Measurements from ENCODE around the gene SORCS1.

GRCh38 chr10:107056182-107056581 is 108.3 kb downstream of the SORCS1 start:
- TF ChIP-seq, protein P1, sequence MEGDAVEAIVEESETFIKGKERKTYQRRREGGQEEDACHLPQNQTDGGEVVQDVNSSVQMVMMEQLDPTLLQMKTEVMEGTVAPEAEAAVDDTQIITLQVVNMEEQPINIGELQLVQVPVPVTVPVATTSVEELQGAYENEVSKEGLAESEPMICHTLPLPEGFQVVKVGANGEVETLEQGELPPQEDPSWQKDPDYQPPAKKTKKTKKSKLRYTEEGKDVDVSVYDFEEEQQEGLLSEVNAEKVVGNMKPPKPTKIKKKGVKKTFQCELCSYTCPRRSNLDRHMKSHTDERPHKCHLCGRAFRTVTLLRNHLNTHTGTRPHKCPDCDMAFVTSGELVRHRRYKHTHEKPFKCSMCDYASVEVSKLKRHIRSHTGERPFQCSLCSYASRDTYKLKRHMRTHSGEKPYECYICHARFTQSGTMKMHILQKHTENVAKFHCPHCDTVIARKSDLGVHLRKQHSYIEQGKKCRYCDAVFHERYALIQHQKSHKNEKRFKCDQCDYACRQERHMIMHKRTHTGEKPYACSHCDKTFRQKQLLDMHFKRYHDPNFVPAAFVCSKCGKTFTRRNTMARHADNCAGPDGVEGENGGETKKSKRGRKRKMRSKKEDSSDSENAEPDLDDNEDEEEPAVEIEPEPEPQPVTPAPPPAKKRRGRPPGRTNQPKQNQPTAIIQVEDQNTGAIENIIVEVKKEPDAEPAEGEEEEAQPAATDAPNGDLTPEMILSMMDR (IDR thresholded peaks at IDR 0.05) = no peak
- TF ChIP-seq POLR2A (IDR thresholded peaks at IDR 0.05) = no peak

Measured in right lobe of liver (tissue), 4 donors.